ENCODE data around the gene ZC3H12C.
"Not testable (repeated sequence)": the region's sequence is repeated elsewhere in the genome, so short reads cannot be mapped to it uniquely, and the experiment has no call there.

The ZC3H12C gene

DNA sequence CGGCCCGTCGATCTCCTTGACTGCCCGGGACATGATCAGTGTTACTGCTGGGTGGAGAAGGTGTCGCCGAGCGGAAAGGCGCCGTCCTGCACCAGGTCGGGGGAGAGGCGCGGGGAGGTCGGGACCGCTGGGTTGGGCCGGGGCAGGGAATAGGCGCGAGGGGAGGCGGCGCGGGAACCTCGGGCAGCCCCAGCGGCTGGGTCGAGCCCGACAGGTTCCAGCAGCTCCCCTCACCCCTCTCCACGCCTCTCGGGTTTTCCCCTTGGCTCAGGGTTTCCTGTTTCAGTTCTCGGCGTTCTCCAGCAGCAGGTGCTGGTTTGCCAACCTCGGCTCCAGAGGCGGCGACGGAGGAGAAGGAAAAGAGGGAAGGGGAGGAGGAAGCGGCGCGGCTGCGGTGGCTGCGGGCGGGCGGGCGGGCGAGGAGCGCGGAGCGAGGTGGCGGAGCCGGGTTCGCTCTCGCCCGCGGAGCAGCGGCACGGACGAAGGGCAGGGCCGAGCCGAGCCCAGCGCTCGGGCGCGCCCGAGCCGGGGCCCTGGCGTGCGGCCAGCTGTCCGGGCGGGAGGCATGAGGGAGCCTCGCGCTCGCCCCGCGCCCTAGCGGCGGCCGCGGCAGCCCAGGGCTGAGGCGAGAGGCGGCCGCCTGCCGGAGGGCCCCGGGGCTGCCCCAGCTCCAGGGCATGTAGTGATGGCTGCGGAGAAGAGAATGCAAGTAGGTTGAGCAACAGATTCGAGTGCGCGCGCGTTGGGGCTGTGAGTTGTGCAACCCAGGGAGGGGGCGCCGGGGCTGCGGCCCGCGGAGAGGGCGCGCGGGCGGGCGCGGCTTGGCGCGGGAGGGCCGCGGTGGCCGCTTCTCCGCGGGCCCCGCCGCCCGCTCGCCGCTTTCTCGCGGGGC, at the start of gene ZC3H12C:
TSS of gene ZC3H12C (plus strand) at position 878 of the 892 bp plus-strand sequence. CDS start 20 bp downstream, outside the sequence.
- DNase-seq, result peak; percentile 79

DNA sequence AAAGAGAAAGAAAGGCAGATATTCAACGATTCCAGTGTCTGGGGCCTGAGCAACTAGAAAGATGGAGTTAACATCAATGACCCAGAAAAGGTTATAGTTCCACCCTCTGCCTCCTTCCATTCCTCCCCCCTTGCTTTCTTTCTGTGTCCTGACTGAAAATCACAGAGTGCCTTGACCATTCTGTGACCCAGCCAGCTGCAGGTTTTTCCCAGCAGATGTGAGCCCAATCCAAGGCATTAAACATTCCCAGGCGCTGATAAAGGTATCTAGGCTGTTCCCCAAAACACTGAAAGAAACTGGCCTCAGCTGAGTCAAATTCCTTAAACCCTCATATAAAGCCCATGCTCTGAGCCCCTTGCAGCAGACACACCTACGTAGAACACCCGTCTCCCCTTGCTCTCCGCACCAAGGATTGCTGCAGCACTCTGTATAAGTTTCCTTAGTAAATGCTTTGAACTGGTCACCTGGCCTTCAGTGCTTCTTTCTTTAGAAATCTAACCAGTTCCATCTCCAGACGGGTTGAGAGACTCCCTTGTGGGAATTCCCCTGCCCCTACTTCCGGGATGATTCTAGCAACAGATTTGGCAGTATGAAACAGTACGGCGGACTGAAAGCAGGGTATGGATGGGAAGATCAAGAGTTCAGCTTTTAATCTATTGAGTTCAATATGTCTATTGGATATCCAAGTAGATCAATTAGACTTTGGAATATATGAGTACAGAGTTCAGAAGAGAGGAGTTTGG, 48.8 kb upstream of the ZC3H12C start:
- no peak for DNase-seq

DNA sequence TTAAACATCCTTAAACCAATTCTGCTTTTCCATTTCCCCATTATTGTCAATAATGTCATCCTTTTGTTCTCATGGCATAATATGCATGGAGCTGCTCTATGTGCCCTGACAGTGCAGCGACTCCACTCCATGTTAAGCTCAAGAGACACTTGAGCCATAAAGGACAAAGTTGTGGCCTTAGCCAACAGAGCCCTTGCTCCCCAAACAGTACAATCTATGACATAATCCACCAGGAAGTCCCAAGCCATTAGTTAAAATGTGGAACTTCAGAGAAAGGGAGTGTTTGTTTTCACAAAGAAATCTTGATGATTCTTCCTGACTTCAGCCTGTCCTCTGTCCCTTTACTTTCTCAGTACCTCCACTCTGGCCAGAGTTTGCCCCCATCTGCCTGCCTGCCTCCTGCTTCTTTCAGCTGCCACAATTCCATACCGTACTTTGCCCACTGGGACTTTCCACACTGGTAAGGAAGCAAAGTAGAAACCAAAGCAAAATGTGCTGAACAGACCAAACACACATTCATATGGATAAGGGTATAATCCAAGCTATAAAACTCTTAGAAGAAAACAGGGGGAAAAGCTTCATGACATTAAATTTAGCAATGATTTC, 46.3 kb upstream of the ZC3H12C start:
- DNase-seq, result no peak

DNA sequence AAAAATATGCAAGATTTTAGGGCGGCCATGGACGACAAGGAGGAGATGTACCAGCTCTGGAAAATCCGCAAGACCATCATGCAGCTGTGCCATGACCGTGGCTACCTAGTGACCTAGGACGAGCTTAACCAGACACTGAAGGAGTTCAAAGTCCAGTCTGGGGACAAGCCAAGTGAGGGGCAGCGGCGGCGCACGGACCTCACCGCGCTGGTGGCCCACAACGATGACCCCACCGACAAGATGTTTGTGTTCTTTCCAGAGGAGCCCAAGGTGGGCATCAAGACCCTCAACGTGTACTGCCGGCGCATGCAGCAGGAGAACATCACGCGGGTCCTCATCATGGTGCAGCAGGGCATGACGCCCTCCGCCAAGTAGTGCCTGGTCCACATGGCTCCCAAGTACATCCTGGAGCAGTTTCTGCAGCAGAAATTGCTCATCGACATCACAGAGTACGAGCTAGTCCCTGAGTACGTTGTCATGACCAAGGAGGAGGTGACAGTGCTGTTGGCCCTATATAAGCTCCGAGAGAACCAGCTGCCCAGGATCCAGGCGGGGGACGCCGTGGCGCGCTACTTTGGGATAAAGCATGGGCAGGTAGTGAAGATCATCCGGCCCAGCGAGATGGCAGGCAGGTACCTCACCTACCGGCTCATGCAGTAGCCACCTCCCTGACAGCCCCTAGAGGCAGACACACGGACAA, 43.5 kb upstream of the ZC3H12C start:
- no peak for DNase-seq

DNA sequence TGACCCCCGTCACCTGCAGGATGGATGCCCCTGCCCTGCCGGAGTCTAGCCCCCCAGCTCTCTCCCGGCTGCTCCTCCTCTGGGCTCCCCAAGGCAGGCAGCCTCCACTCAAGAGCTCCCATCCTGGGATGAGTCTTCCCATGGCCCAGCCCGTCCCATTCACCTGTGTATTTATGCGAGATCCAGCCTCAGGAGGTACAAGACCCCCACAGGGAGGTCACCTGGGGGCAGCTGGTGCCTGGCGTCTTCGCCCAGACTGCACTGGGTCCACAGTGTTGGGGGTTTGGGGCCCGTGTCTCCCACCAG, 43.0 kb upstream of the ZC3H12C start:
- no peak for DNase-seq

DNA sequence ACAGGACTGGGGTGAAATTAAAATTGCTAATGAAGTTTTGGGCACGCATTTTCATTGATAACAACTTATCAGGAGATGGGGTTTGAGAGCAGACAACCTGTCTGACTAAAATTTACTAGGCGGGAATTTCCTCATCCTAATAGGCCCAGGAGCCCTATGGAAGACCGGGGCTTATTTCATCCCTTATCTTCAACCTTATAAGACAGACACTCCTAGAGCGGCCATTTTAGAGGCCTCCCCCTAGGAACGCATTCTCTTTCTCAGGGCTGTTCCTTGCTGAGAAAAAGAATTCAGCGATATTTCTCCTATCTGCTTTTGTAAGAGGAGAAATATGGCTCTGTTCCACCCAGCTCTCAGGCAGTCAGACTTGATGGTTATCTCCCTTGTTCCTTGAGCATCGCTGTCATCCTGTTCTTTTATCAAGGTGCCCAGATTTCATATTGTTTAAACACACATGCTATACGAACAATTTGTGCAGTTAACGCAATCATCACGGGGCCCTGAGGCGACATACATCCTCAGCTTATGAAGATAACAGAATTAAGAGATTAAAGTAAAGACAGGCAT, 39.3 kb upstream of the ZC3H12C start:
- no peak for DNase-seq

DNA sequence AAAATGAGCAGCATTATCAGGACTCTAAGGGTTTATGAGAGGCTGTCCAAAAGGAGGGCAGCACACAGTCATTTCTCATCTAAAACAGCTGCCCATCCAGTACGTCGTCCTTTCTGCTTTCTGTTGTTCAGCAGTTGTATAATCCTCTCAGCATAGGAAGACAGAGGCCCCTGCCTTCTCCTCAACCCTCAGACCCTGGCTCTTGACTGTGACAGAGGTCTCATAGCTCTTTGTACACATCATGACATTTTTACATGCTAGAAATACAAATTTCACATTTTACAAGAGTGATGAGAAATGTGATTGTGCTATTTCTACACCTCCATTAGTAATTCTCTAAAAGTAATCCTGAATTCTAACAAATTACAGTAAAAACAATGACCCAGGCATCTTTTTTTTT, 36.2 kb upstream of the ZC3H12C start:
- DNase-seq, result no peak

DNA sequence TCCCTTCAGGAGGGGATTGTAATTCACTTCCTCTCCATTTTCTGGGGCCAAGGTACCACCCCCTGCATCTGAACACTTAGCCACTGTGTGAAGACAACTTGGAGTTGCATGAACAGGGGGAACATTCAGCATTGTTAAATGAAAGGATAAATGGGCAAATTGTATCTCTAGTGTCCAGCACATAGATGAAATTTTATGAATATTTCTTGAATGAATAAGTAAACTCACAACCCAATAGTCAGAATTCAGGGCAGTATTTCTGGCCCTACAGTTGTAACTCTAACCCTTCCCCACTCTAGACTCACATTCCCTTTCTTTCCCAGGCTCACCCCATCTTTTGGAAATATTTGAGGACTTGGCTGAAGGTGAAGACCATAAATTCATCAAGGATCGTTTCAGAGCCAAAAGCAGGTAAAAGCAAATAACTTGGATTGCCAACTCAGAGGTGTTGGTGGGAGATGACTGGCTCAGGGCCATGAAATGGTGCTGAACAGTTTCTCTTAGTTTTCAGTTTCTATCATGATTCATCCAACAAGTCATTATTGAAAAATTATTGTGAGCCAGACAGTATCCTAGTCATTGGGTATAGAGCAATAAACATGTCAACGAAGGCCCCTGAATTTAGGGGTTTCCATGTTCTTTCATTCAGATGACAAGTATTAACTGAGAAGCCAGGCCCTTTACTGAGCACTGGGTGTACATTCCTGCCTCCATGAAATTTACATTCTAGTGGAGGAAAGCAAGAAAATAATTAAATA, 33.3 kb upstream of the ZC3H12C start:
- DNase-seq, result no peak

DNA sequence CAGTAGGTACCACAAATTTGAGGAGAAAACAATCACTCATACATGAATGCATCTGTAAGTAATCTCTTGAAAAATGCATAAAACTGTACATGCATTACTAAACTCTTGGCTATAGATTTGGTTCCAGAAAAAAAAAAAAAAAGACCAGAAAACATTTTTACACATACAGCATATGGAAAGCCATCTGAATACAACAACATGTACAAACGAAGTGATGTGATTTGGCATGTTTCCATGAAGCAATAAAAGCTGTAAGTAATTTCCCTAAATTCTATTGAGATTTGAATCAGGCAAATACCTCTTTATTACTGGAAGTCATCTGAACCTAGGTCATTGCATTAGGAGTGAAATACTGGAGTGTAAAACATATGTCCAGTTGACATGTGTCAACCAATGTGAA, 31.9 kb upstream of the ZC3H12C start:
- no peak for DNase-seq

DNA sequence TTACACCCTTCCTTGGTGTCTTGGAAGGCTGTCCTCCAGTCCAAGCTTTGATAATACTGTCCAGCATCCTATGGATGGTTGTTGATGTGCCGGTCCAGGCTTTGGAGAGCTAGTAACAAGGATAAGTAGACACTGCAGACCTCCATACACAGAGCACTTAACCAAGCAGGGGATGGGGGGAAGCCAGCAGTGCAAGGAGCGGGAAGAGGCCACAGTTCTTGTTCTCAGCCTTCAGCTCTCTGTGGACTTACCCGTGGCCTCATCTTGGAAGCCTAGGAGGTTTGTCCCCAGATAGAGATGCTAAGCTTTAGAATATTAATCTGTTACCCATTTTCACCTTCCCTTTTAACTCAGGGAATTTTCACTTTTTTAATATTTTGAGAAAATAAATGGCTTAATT, 30.9 kb upstream of the ZC3H12C start:
- no peak for DNase-seq

DNA sequence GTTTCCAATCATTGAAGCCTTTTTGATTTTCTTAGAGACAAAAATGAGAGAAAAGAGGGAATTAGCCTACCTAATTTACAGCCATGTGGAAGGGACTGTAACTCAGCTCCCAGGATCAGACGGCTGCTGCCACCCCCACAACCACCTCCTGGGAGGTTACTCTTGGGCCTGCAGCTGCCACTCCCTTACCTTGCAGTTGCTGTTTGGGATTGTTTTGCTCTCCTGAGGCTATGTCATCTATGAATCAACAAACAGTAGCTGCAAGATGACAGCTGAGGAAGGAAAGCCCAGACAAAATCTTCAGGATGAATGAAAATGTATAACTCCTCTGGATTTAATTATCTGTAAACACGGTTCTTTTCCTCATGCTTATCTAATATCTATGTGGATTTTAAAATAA, 28.0 kb upstream of the ZC3H12C start:
- DNase-seq, result no peak

DNA sequence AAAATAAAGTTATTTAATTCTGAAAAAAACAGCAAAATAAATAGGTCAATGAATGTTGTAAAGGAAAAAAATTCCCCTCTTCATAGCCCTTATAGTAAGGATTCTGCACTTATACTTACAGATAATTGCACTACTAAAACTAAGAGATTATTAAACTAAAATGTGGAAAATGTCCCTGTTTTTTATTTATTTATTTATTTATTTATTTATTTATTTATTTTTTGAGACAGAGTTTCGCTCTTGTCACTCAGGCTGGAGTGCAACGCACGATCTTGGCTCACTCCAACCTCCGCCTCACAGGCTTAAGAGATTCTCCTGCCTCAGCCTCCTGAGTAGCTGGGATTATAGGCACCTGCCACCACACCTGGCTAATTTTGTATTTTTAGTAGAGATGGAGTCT, 25.2 kb upstream of the ZC3H12C start:
- DNase-seq, result not testable (repeated sequence)

DNA sequence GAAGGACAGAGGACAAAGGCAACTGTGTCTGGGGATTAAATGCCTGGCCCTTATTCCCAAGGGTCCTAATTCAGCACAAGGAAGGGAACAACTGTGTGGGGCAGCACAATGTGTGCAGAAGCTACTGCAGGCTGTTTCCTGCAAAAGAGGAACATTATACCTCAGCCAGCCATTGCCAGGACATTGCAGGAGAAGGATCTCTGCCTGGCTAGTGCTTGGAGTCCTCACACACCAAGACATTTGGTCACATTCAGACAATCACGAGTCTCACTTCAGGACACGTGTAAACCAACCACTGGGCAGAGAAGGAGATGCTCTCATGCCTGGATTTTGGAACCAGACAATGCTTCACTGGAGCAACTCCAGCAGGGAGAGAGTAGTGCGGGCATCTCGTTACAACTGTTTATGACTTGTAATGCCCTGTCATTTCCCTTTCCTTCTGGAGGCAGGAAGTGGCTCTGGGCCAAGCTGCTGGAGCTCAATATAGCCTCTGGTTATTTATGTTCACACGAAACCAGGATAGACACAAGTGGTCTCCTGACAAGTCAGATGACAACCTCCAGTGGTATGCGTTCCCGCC, 23.9 kb upstream of the ZC3H12C start:
- DNase-seq, result peak; percentile 65

DNA sequence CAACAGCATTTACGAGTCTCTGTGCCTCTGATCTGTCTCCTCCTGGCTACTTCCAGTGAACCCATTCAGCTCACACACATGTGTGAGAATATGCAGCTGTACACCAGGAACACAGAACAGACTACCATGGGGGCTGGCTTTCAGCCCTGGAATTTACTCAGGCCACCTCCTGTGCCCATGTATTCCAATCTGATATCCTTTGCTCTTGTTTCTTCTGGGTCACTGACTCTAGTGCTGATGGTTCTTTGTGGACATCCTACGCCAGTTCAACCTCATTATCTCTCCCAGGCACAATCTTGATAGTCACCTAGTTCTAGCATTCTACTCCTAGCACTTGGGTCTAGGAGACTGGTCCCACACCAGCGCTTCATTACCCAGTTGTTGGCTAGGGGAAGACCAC, 23.0 kb upstream of the ZC3H12C start:
- DNase-seq, result no peak

DNA sequence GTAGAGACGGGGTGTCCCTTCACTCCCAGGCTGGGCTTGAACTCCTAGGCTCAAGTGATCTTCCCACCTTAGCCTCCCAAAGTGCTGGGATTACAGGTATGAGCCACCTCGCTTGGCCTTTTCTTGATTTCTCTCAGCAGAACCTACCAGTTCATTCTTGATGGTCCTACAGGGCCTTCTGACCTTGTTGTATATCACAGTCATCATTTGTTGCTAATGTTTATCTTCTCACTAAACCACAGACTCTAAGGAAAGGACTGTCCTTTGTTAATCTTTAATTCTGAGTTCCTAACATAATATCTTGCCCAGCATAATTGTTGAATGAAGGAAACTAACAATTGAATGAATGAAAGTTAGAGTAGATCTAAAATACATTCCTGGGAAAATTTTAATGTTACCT, 22.0 kb upstream of the ZC3H12C start:
- DNase-seq, result no peak

DNA sequence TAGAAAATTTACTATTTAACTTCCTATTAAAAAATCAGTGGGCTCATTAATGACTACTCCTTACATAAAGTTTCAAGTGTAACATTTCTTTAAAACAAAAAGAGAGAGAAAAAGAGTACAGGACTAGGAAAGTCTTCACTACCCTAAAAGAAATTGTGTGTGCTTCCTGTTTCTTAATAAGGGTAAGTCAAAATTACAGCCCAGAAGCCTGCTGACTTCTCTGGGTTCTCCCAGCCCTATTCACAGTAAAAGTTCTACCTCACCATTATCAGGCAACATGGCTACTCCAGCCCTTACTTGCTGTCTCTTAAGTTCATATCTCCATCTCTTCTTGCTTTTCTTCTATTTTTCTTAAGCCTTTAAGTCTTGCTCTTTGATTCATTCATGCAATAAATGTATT, 20.3 kb upstream of the ZC3H12C start:
- no peak for DNase-seq

DNA sequence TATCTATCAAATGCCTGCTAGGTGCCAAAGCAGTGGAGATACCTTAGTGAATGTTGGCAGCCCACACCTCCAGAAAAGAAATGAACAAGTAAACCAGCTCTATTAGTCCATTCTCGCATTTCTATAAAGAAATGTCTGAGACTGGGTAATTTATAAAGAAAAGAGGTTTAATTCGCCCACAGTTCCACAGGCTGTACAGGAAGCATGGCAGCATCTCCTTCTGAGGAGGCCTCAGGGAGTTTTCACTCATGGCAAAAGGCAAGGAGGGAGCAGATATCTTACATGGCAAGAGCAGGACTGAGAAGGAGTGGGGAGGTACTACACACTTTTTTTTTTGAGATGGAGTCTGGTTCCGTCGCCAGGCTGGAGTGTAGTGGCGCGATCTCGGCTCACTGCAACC, 18.7 kb upstream of the ZC3H12C start:
- DNase-seq, result no peak

DNA sequence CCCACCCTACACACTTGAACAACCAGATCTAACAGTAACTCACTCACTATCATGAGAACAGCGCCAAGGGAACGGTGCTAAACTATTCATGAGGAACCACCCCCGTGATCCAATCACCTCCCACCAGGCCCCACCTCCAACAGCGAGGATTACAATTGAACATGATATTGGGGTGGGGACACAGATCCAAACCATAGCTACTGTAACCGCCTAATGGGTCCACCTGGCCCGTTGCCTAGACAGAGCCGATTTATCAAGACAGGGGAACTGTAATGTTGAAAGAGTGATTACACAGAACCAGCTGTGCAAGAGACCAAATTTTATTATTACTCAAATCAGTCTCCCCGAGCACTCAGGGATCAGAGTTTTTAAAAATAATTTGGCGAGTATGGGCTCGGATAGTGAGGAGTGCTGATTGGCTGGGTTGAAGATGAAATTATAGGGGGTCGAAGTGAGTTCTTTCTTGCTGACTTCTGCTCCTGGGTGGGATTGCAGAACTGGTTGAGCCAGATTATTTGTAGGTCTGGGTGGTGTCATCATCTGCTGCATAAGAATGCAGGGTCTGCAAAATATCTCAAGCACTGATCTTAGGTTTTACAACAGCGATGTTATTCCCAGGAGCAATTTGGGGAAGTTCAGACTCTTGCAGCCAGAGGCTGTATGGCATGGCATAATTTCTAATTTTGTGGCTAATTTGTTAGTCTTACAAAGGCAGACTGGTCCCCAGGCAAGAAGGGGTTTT, 17.9 kb upstream of the ZC3H12C start:
- no peak for DNase-seq

DNA sequence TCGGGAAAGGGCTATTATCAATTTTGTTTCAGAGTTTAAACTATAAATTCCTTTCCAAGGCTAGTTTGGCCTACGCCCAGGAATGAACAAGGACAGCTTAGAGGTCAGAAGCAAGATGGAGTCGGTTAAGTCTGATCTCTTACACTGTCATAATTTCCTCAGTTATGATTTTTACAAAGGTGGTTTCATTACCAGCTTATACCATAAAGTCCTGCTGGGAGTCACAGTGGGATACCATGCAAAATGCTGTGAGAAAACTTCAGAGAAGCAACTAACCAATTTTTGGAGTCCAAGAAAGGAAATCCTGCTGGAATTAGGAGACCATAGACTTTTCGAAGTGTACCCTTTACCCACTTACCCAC, 17.4 kb upstream of the ZC3H12C start:
- DNase-seq, result no peak

DNA sequence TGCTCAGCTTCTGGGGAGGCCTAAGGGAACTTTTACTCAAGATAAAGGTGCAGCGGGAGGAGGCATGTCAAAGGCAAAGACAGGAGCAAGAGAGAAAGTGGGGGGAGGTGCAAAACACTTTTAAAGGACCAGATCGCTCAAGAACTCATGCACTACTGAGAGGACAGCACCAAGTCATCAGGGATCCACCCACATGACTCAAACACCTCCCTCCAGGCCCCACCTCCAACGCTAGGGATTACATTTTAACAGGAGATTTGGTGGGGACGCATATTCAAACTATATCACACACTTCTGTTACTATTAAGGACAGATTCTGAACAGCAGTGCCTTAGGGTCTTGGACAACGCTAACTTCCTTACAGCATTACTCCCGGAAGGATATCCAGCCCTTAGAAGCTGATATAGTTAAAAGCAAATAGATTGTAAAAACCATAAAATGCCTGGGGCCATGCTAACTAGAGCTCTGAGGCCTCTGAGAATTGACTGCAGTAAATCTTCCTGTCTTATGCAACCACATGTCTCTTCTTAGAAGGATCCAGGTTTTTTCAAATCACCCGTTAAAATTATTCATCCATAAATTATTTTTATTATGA, 16.7 kb upstream of the ZC3H12C start:
- DNase-seq, result peak; percentile 52

DNA sequence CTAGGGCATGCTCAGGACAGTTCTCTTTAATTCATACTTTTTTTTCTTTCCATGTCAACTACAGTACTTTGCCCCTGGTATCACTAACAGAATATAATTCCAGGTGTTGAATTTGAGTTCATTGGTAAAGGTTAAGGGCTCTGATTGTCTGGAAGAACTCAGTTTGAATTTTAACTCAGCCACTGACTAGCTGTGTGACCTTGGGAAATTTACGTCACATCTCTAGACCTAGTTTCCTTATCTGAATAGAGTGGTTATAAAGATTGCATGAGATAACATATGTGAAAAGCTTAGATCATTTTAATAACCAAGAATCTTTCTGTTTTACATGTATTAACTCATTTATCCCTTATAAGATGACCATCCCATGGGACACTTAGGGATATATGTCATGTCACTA, 15.8 kb upstream of the ZC3H12C start:
- no peak for DNase-seq

Measured in hematopoietic multipotent progenitor cell treated with erythropoietin and hydrocortisone succinate and interleukin-3 and kit ligand, for 6 days (in vitro differentiated cells).